CD4-positive, alpha-beta T cell treated with Interleukin-10 for 1 hour (primary cell): ENCODE results near the gene RNASEL.
"Not testable (repeated sequence)": the region's sequence is repeated elsewhere in the genome, so short reads cannot be mapped to it uniquely, and the experiment has no call there.

Experiments
- DNase-seq: peaks from one replicate; pipeline ENCODE4 v3.0.0-alpha.2; 2020

Gene RNASEL, protein sequence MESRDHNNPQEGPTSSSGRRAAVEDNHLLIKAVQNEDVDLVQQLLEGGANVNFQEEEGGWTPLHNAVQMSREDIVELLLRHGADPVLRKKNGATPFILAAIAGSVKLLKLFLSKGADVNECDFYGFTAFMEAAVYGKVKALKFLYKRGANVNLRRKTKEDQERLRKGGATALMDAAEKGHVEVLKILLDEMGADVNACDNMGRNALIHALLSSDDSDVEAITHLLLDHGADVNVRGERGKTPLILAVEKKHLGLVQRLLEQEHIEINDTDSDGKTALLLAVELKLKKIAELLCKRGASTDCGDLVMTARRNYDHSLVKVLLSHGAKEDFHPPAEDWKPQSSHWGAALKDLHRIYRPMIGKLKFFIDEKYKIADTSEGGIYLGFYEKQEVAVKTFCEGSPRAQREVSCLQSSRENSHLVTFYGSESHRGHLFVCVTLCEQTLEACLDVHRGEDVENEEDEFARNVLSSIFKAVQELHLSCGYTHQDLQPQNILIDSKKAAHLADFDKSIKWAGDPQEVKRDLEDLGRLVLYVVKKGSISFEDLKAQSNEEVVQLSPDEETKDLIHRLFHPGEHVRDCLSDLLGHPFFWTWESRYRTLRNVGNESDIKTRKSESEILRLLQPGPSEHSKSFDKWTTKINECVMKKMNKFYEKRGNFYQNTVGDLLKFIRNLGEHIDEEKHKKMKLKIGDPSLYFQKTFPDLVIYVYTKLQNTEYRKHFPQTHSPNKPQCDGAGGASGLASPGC

GRCh38 chr1:182588500-182589396 is at the start of gene RNASEL:
RNASEL (minus strand) TSS chr1:182589256; CDS start chr1:182586806, 2,450 bp downstream.
- DNase-seq: peak; percentile 68

DNA sequence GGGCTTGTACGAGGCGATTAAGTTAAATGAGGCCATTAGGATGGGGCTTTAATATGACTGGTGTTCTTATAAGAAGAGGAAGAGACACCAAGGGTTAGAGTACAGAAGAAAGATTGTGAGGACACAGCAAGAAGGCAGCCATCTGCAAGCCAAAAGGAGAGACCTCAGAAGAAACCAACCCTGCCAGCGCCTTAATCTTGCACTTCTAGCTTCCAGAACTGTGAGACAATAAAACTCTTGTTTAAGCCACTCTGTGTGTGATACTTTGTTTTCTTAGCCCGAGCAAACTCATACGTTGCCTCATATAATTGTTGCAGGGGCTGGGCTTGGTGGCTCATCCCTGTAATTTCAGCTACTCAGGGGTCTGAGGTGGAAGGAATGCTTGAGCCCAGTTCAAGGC is 48.7 kb upstream of the RNASEL start:
- no peak for DNase-seq

DNA sequence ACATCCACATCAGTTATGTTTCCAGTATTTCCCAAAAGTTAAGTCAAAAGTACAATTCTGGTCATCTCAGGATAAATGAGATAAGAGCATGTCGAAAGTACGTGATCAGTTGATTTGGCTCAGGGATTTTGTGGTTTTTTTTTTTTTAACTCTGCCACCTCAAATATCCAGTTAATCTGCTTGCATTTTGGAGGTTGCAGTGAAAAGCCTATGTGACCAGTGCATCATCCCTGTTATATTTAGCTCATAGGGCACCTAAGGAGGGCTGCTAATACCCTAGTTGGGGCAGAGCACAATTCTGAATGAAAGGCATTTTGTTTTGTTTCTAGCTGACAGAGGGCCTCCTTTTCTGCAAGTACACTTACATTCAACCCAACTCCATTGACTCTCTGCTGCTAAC is 46.8 kb upstream of the RNASEL start:
- DNase-seq: no peak

GRCh38 chr1:182634306-182635072 is 45.4 kb upstream of the RNASEL start:
- no peak for DNase-seq

DNA sequence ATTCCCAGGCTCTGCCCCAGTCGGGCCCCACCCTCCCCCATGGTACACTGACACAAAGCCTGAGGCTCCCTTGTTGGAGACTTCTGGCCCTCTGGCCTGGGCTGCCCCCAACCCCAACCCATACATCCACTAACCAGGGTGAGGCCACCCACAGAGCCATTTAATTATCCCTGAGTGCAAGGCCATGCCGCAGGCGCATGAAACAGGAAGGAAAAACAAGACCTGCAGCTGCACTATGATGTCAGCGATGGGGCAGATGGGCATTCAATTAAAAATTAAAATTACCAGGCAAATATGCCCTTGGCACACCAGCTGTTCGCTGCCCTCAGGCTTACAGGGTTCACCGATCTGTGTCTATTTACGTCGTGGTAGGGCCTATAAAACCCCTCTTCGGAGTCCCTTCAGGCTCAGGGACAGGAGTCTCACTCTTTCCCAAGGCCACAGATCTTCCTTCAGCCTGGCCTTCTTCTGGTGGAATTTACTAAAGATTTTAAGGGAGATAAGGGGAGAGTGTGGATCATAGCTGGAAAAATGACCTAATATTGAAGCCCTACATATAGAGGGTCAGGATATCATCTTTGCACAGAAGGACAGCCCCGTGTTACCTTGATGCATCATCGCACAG is 44.7 kb upstream of the RNASEL start:
- DNase-seq: no peak

DNA sequence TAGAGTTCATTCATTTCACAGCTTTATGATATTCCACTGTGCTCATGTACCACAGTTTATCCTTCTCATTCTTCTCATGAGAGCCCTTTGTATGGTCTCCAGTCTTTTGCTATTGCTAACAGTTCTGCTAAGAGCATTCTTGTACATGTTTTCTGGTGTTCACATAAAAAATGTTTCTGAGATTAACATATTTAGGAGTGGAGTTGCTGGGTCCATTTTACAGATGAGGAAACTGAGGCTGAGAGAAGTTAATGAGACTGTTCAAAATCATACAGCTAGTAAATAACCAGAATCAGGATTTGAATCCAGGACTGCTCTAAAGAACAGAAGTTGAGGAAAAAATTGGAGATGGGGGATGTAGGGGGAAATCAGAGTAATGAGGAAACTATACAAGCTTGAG is 44.0 kb upstream of the RNASEL start:
- no peak for DNase-seq

- not testable (repeated sequence) for DNase-seq
Observed at GRCh38 chr1:182632441-182632857, 43.4 kb upstream of the RNASEL start.

GRCh38 chr1:182631954-182632353 is 42.9 kb upstream of the RNASEL start:
- DNase-seq: no peak

DNA sequence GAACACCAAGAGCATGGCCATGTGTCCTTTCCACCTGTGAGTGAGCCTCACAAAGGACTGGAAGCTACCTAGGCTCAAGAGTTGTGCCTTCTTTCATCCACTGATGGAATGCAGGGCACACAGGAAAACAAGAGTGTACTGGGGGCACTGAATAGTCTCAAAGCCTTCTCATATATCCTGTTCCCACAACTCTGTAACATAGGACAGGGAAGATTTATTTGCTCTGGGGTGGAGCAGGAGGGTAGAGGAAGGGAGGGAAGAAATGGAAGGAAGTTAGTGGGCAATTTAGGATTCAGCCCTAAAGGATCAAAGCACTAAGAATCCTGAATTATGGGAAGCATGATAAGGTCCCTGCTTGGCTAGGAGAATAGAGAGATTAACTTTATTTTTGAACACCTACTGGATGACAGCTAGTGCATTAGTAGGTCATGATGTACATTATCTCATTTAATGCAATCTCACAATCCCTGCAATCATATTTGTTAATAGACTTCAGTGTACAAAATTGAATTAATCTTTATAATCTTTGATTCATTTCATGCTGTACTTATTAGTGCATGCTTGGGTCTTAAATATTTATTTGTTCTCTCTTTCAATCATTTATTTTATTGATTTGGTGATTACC is 42.1 kb upstream of the RNASEL start:
- DNase-seq: no peak

GRCh38 chr1:182630586-182630985 is 41.5 kb upstream of the RNASEL start:
- no peak for DNase-seq

- DNase-seq: peak; percentile 64
Observed at GRCh38 chr1:182629499-182630096, 40.5 kb upstream of the RNASEL start.

GRCh38 chr1:182629080-182629479 is 40.0 kb upstream of the RNASEL start:
- DNase-seq: no peak

DNA sequence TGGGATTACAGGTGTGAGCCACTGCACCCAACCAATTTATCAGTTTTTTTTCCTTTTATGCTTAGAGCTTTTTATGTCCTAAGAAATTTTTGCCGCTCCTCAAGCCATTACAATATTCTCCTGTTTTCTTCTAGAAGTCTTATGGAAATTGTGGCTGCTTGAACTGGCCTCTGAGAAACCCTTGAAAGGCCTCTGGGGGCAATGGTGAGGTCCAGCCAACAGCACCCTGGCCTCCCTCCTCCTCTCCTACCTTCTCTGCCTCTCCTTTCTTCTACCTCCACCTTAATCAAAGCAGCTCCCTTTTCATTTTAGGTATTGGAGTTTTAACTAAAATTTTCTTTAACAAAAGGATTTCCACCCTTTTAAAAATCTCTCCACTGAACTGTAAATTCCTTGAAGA is 39.6 kb upstream of the RNASEL start:
- DNase-seq: no peak

- DNase-seq: no peak
Observed at GRCh38 chr1:182627622-182628021, 38.6 kb upstream of the RNASEL start.

DNA sequence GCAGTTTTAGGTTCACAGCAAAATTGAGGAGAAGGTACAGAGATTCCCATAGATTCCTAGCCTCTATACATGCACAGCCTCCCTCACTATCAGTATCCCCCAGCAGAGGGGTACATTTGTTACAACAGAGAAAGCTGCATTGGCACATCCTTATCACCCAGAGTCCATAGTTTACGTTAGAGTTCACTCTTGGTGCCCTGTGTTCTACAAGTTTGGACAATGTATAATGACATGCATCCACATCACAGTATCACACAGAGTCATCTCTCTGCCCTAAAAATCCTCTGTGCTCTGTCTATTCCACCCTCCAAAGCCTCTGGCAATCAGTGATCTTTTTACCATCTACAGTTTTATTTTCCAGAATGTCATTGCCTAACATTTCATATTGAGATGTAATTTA is 37.5 kb upstream of the RNASEL start:
- no peak for DNase-seq

- no peak for DNase-seq
Observed at GRCh38 chr1:182625719-182626504, 36.9 kb upstream of the RNASEL start.

GRCh38 chr1:182625024-182625423 is 36.0 kb upstream of the RNASEL start:
- DNase-seq: no peak

GRCh38 chr1:182624577-182624976 is 35.5 kb upstream of the RNASEL start:
- DNase-seq: no peak

GRCh38 chr1:182622901-182623528 is 34.0 kb upstream of the RNASEL start:
- DNase-seq: no peak

- DNase-seq: no peak
Observed at GRCh38 chr1:182621906-182622305, 32.9 kb upstream of the RNASEL start.
